Keratinocyte (primary cell): Measurements from ENCODE around the gene PAX3. TPM values are rescaled to one million over a fixed set of nuclear protein-coding genes. Genes with fewer than 3 reads are reported as not detected.

Experiments used
- DNase-seq: peaks from one replicate; pipeline ENCODE4 v3.0.0-alpha.2; 2011; ENCODE audit warnings: low read depth, missing footprints, low spot score
- FAIRE-seq: peaks from 2 replicates; lab custom pipeline; 2011; peaks lifted over from hg19 to GRCh38; lab: Jason Lieb, UNC
- H2AFZ ChIP-seq: 2 replicates; pipeline ENCODE4 v1.6.0; 2012; ENCODE audit warnings: low read length, control low read depth, inconsistent platforms; ENCODE audit not compliant: control insufficient read depth
- H3K27ac ChIP-seq: 2 replicates; pipeline ENCODE4 v1.5.1; 2011; ENCODE audit warnings: low read length; ENCODE audit not compliant: control insufficient read depth, insufficient read depth
- H3K27me3 ChIP-seq: 3 replicates; pipeline ENCODE4 v1.6.0; 2011; ENCODE audit warnings: low read length; ENCODE audit not compliant: control insufficient read depth, insufficient read depth; ENCODE audit errors: extremely low read depth
- H3K36me3 ChIP-seq, 2 experiments: 2 replicates in 1 of 2; 3 replicates in 1 of 2; pipeline ENCODE4 v1.5.1; 2011; ENCODE audit warnings: low read length in 2 of 2, mild to moderate bottlenecking in 1 of 2; ENCODE audit not compliant: control insufficient read depth in 2 of 2, insufficient read depth in 2 of 2; ENCODE audit errors: extremely low read depth in 1 of 2
- H3K4me1 ChIP-seq: 3 replicates; pipeline ENCODE4 v1.5.1; 2011; ENCODE audit warnings: low read length; ENCODE audit not compliant: control insufficient read depth, insufficient read depth; ENCODE audit errors: extremely low read depth
- H3K4me2 ChIP-seq: 3 replicates; pipeline ENCODE4 v1.6.0; 2011; ENCODE audit warnings: low read depth, low read length; ENCODE audit not compliant: control insufficient read depth, insufficient read depth; ENCODE audit errors: extremely low read depth
- H3K4me3 ChIP-seq, 3 experiments: fragments of 200-600 bp in 1 of 3; sonication (generic) in 1 of 3; 2 replicates in 2 of 3; 3 replicates in 1 of 3; pipeline ENCODE4 v1.5.1; 2011 to 2016; ENCODE audit warnings: low read length in 3 of 3, mild to moderate bottlenecking in 3 of 3, control low read depth in 2 of 3, inconsistent platforms in 1 of 3, low read depth in 1 of 3, mixed read lengths in 1 of 3, mixed run types in 1 of 3, moderate library complexity in 1 of 3; ENCODE audit not compliant: control insufficient read depth in 2 of 3, insufficient read depth in 2 of 3; ENCODE audit errors: extremely low read depth in 1 of 3
- H3K79me2 ChIP-seq: 2 replicates; pipeline ENCODE4 v1.6.0; 2012; ENCODE audit warnings: low read length; ENCODE audit not compliant: control insufficient read depth, insufficient read depth
- H3K9ac ChIP-seq: 3 replicates; pipeline ENCODE4 v1.6.0; 2011; ENCODE audit warnings: low read length; ENCODE audit not compliant: control insufficient read depth, insufficient read depth; ENCODE audit errors: extremely low read depth
- H3K9me1 ChIP-seq: 3 replicates; pipeline ENCODE4 v1.6.0; 2011; ENCODE audit warnings: low read length; ENCODE audit not compliant: control insufficient read depth, insufficient read depth; ENCODE audit errors: extremely low read depth
- H3K9me3 ChIP-seq: 2 replicates; pipeline ENCODE4 v1.5.1; 2012; ENCODE audit warnings: low read depth, low read length; ENCODE audit not compliant: control insufficient read depth
- H4K20me1 ChIP-seq: 3 replicates; pipeline ENCODE4 v1.6.0; 2011; ENCODE audit warnings: low read length; ENCODE audit not compliant: control insufficient read depth, insufficient read depth; ENCODE audit errors: extremely low read depth
- CTCF ChIP-seq, 3 experiments: IDR thresholded peaks in 1 of 3; conservative IDR thresholded peaks in 1 of 3; optimal IDR thresholded peaks in 1 of 3; 2 replicates in 2 of 3; 3 replicates in 1 of 3; pipeline versions ENCODE3 to v1.5.1; 2011; ENCODE audit warnings: low read length in 3 of 3, mild to moderate bottlenecking in 3 of 3, moderate library complexity in 2 of 3, control low read depth in 1 of 3, inconsistent platforms in 1 of 3; ENCODE audit not compliant: insufficient read depth in 2 of 3; ENCODE audit errors: extremely low read depth in 1 of 3
- EZH2 ChIP-seq: IDR thresholded peaks from one replicate; pipeline ENCODE4 v1.6.1; 2012; ENCODE audit warnings: inconsistent platforms, mild to moderate bottlenecking, low read length, moderate library complexity
- dilution Hi-C: fragments of 300-500 bp; cut with MboI; formaldehyde crosslinking; loops from one replicate; pipeline ENCODE4 v1.7.0; 2020; ENCODE audit warnings: low sequenced_read_pairs; ENCODE audit not compliant: extremely low pct_ligation_motif_present
- polyA plus RNA-seq, 5 experiments: library from polyadenylated mRNA; depleted of rRNA in 3 of 5; stranded (reverse) in 3 of 5; stranded (forward) in 1 of 5; unstranded in 1 of 5; fragments of >200 nt; gene quantifications; 1 replicate in 1 of 5; 2 replicates in 3 of 5; 3 replicates in 1 of 5; pipeline versions ENCODE4 v1.2.1 to v1.2.3, GENCODE V29; 2011 to 2012; ENCODE audit warnings: missing spikeins in 2 of 5, low read depth in 1 of 5, low replicate concordance in 1 of 5

The PAX3 gene
- polyA plus RNA-seq, 1 donor (not counting 4 experiments of a cell fraction or from before 2014, with no cell fraction given): not detected

- Histone ChIP-seq H3K9me1 (no peaks in the 10 kb centered on the region), H3K4me3 (no peak overlapping the region), H3K27ac (no peak overlapping the region), H3K4me1 (no peaks in the 10 kb centered on the region), H3K9ac (no peak overlapping the region), H4K20me1 (no peaks in the 10 kb centered on the region), H3K9me3 (no peaks in the 10 kb centered on the region), H3K4me2 (no peak overlapping the region), H3K27me3 (peaks cover under 1% of the 10 kb centered on the region), H3K79me2 (no peaks in the 10 kb centered on the region), H2AFZ (no peak overlapping the region), H3K36me3 (no peaks in the 10 kb centered on the region)
- FAIRE-seq (no peak), DNase-seq (no peak)
- TF ChIP-seq CTCF (optimal IDR thresholded peaks at IDR 0.05 in 1 of 3, IDR thresholded peaks at IDR 0.05 in 1 of 3, conservative IDR thresholded peaks at IDR 0.05 in 1 of 3; ENCODE audit: extremely low read depth in 1 of 3, insufficient read depth in 2 of 3, low read length in 3 of 3): no peak
- TF ChIP-seq EZH2: no peak
- dilution Hi-C loops: no loop called here
These were observed 83.9 kb downstream of the PAX3 start for GRCh38 chr2:222214885-222215284.

GRCh38 chr2:222213049-222213448, 85.7 kb downstream of the PAX3 start:
- H2AFZ ChIP-seq: no peak overlapping the region
- no peaks in the 10 kb centered on the region for H3K9me1 ChIP-seq
- no peaks in the 10 kb centered on the region for H3K4me1 ChIP-seq
- no peak for TF ChIP-seq EZH2
- no peak for TF ChIP-seq CTCF (optimal IDR thresholded peaks at IDR 0.05 in 1 of 3, IDR thresholded peaks at IDR 0.05 in 1 of 3, conservative IDR thresholded peaks at IDR 0.05 in 1 of 3; ENCODE audit: extremely low read depth in 1 of 3, insufficient read depth in 2 of 3, low read length in 3 of 3)
- no peaks in the 10 kb centered on the region for H3K27me3 ChIP-seq
- H3K36me3 ChIP-seq: no peaks in the 10 kb centered on the region
- H3K9me3 ChIP-seq: no peaks in the 10 kb centered on the region
- H3K9ac ChIP-seq: no peak overlapping the region
- dilution Hi-C loops: no loop called here
- FAIRE-seq (no peak), DNase-seq (no peak)
- H4K20me1 ChIP-seq: no peaks in the 10 kb centered on the region
- H3K4me3 ChIP-seq: no peak overlapping the region
- no peaks in the 10 kb centered on the region for H3K79me2 ChIP-seq
- H3K4me2 ChIP-seq: no peak overlapping the region
- H3K27ac ChIP-seq: no peak overlapping the region
